ENCODE data around the gene NES. TPM values are rescaled to one million over a fixed set of nuclear protein-coding genes. Genes with fewer than 3 reads are reported as not detected.

The NES gene
- total RNA-seq, 1 donor from 2014 or later = 56.8 TPM

DNA sequence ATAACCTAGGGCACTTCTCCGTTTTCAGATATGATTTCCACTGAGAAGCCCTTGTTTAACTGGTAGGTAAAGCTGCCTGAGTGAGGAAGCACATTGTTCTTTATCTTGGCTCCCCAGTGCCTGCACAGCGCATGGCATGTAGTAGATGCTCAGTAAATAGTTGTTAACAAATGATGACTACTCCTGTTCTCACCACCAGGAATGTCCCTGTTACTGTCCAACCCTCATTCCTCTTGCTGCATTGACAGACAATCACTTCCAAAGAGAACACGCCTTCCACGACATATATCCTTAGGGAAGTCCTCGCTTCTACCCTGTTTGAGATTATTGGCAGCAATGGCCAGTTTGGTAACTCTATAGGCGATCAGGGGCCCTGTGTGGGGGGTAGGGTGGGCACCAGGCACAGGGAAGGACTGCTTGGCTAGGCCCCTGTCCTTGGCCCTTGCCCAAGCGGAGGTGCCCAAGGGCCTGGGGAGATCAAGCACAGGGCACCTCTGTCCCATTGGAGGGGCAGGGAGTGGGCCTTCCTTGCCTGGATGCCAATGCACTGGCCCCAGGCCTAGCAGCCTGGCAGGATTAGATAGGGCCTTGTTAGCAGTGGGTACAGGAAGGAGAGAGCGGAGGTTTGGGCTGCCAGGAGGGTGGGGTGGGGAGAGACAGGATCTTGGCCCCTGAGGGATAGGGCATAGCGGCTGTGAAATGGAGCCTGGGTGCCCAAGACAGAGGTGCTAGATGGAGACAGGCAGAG is 10.2 kb downstream of the NES start:
- Mint-ChIP-seq H3K27me3 (ENCODE audit: low read depth) (no peaks in the 10 kb centered on the region), H3K27ac (peak overlapping the region; percentile 59), H3K4me1 (peaks cover 69% of the 10 kb centered on the region), H3K36me3 (peaks cover 9% of the 10 kb centered on the region), H3K9me3 (no peaks in the 10 kb centered on the region), H3K4me3 (no peak overlapping the region)
- TF ChIP-seq, protein P1, sequence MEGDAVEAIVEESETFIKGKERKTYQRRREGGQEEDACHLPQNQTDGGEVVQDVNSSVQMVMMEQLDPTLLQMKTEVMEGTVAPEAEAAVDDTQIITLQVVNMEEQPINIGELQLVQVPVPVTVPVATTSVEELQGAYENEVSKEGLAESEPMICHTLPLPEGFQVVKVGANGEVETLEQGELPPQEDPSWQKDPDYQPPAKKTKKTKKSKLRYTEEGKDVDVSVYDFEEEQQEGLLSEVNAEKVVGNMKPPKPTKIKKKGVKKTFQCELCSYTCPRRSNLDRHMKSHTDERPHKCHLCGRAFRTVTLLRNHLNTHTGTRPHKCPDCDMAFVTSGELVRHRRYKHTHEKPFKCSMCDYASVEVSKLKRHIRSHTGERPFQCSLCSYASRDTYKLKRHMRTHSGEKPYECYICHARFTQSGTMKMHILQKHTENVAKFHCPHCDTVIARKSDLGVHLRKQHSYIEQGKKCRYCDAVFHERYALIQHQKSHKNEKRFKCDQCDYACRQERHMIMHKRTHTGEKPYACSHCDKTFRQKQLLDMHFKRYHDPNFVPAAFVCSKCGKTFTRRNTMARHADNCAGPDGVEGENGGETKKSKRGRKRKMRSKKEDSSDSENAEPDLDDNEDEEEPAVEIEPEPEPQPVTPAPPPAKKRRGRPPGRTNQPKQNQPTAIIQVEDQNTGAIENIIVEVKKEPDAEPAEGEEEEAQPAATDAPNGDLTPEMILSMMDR (IDR thresholded peaks at IDR 0.05; ENCODE audit: unreplicated experiment) = no peak
- no peak for DNase-seq (ENCODE audit: low spot score in 2 of 2, unreplicated experiment in 2 of 2)

DNA sequence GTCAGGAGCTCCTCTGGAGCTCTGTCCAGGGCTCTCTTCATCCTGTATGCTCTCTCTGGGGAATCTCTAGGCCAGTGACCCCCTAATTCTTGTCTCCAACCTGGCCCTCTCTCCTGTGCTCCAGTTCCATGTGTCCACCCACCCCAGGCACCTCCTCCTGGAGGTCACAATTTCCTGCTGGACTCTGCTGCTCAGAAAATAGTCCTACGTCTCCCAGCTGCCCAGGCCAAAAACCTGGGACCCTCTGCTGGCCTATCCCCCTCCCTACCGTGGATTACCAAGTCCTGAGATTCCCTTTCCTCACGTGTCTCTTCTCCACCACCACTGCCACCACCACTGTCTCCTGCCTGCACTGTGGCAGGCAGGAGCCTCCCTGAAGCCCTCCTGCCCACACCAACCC is 11.7 kb downstream of the NES start:
- Mint-ChIP-seq H3K4me1 (peaks cover 78% of the 10 kb centered on the region), H3K4me3 (no peak overlapping the region), H3K9me3 (no peaks in the 10 kb centered on the region), H3K27ac (peak overlapping the region; percentile 35), H3K27me3 (ENCODE audit: low read depth) (no peaks in the 10 kb centered on the region), H3K36me3 (no peaks in the 10 kb centered on the region)
- no peak for DNase-seq (ENCODE audit: low spot score in 2 of 2, unreplicated experiment in 2 of 2)
- TF ChIP-seq, protein P1 (IDR thresholded peaks at IDR 0.05; ENCODE audit: unreplicated experiment) = no peak

DNA sequence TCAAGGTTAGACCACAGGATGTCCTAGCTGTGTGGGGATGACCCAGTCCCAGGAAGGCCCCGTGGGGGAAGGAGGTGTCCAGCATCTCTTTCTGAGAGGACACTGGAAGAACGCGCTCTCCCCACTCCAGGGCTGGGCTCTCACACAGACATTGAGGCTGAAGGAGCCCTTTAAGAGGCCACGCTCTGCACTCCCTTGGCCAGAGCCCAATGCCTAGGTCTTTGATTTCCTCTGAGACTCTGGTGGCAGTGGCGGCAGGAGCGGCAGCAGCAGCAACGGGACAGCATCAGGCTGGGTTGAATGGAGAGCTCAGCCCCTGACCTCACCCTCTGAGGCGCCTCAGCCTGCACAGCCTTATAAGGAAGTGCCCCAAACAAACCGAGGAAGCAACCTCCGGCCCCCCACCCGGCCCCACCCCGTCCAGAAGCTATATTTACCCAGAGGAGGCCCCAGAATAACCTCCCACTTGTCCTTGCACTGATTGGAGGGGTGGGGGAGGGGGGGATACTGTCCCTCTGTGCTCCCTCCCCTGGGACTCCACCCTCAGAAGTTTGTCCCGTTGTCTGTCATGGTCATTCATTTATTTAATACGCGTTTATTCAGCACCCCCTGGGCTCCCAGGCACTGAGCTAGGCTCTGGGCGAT is 12.3 kb downstream of the NES start:
- Mint-ChIP-seq H3K27me3 (ENCODE audit: low read depth) (peaks cover under 1% of the 10 kb centered on the region), H3K27ac (peak overlapping the region; percentile 50), H3K4me1 (peaks cover 80% of the 10 kb centered on the region), H3K36me3 (no peaks in the 10 kb centered on the region), H3K9me3 (no peaks in the 10 kb centered on the region), H3K4me3 (no peak overlapping the region)
- TF ChIP-seq, protein P1 (IDR thresholded peaks at IDR 0.05; ENCODE audit: unreplicated experiment) = no peak
- DNase-seq (ENCODE audit: low spot score in 2 of 2, unreplicated experiment in 2 of 2) = no peak

DNA sequence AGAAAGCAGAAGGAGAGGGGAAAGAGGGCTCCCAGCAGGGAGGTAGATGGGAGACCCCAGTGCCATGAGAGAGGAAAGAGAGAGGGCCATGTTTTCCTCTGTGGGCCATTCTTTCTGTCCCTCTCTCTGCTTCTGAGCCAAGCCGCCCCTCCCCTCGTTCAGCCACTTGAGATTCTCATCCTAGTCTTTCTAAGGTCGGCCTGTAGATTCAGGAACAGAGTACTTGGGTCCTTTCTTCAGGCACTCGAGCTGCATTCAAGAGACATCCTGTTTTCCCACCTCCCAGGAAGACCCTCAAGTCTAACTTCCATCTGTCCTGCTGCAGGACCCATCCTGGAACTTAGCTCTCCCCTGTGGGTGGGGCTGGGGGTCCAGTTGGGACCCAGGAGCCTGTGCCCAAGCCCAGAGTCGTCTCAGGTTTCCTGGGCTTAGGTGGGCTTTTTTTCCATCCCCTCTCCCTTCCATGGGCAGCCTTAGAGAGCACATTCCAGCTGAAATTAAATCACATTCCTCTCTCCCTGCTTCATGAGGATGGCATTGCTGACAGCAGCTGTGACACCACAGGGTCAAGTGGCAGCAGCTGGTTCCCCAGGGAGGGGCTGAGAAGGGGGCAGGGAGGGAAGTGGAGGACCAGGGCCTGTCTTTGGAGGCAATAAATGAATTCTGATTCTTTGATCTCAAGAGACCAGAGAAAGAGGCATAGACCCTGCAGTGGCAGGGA is 13.0 kb downstream of the NES start:
- Mint-ChIP-seq H3K4me1 (peaks cover 81% of the 10 kb centered on the region), H3K27me3 (ENCODE audit: low read depth) (peaks cover 3% of the 10 kb centered on the region), H3K36me3 (no peaks in the 10 kb centered on the region), H3K9me3 (no peaks in the 10 kb centered on the region), H3K4me3 (no peak overlapping the region), H3K27ac (peak overlapping the region; percentile 50)
- no peak for DNase-seq (ENCODE audit: low spot score in 2 of 2, unreplicated experiment in 2 of 2)
- TF ChIP-seq, protein P1 (IDR thresholded peaks at IDR 0.05; ENCODE audit: unreplicated experiment) = no peak

DNA sequence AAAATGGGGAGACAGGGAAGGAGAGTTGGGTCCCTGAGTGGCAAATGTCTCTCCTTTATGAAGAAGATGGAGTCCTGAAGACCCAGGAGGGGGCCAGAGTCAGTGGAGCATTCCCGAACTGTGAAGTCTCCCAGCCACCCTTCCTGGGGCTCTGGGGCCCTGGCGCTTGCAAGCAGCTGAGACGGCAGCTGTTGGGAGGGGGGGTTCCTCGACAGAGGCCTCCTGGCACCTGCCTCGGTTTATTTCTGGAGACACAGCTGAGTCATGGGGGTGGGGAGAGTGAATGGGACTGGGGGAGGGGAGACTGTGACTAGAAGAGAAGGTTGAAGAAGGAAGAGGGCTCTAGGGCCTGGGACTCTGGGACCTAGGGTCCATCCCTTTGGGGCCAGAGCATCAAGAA is 14.0 kb downstream of the NES start:
- Mint-ChIP-seq H3K27me3 (ENCODE audit: low read depth) (peaks cover 10% of the 10 kb centered on the region), H3K4me3 (no peak overlapping the region), H3K27ac (peak overlapping the region; percentile 39), H3K36me3 (no peaks in the 10 kb centered on the region), H3K4me1 (peaks cover 73% of the 10 kb centered on the region), H3K9me3 (no peaks in the 10 kb centered on the region)
- DNase-seq (ENCODE audit: low spot score in 2 of 2, unreplicated experiment in 2 of 2) = no peak
- TF ChIP-seq, protein P1 (IDR thresholded peaks at IDR 0.05; ENCODE audit: unreplicated experiment) = no peak

All from mesothelial cell of epicardium (in vitro differentiated cells).